PC-3 (cell line): Measurements from ENCODE around the gene CCNY. TPM values are rescaled to one million over a fixed set of nuclear protein-coding genes. Genes with fewer than 3 reads are reported as not detected.
A peak's percentile ranks its signal among the peaks of the same experiment; 100 is the strongest.
"Not testable (repeated sequence)": the region's sequence is repeated elsewhere in the genome, so short reads cannot be mapped to it uniquely, and the experiment has no call there.

Experiments used
- ATAC-seq: fragments of 200-7000 bp; cut with Tn5 transposase; 2 replicates; pipeline ENCODE4 v1.9.1; 2020; ENCODE audit warnings: mild to moderate bottlenecking, moderate library complexity
- BruUV-seq: library from RNA; stranded (reverse); fragments of 400-500 nt; replicated peaks from 2 replicates; lab custom pipeline; 2021; lab: Mats Ljungman, UMichigan
- CTCF ChIA-PET: fragments of 300-600 bp; sonication (Branson Sonifier 250); formaldehyde crosslinking; loops from one replicate; lab custom pipeline; 2022; ENCODE audit warnings: antibody characterized with exemption; lab: Charles Lee
- POLR2A ChIA-PET: fragments of 300-600 bp; sonication (Branson Sonifier 250); formaldehyde crosslinking; loops from one replicate; lab custom pipeline; 2022; ENCODE audit warnings: antibody characterized with exemption; ENCODE audit not compliant: unreplicated experiment; lab: Charles Lee
- DNase-seq: peaks from one replicate; pipeline ENCODE4 v3.0.0-alpha.2; 2015
- H2AFZ ChIP-seq: fragments of 300-600 bp; sonication (generic); 2 replicates; pipeline ENCODE4 v1.6.0; 2016; ENCODE audit warnings: antibody characterized with exemption, low read length
- H3F3A ChIP-seq: fragments of 300-600 bp; sonication (generic); one replicate; pipeline ENCODE4 v1.6.0; 2017; ENCODE audit warnings: antibody characterized with exemption, low read length, control low read depth, mild to moderate bottlenecking; ENCODE audit not compliant: unreplicated experiment
- H3K27ac ChIP-seq: fragments of 300-600 bp; sonication (generic); 2 replicates; pipeline ENCODE4 v1.5.1; 2016; ENCODE audit warnings: mild to moderate bottlenecking, low read length
- H3K27me3 ChIP-seq: fragments of 300-600 bp; sonication (generic); 2 replicates; pipeline ENCODE4 v1.6.1; 2016; ENCODE audit warnings: low read length, mixed read lengths
- H3K36me3 ChIP-seq: fragments of 300-600 bp; sonication (generic); 2 replicates; pipeline ENCODE4 v1.6.1; 2016; ENCODE audit warnings: low read depth, mixed run types, low read length, mixed read lengths
- H3K4me1 ChIP-seq: fragments of 300-600 bp; sonication (generic); 2 replicates; pipeline ENCODE4 v1.5.1; 2016; ENCODE audit warnings: low read length; ENCODE audit not compliant: insufficient read depth
- H3K4me2 ChIP-seq: fragments of 300-600 bp; sonication (generic); 2 replicates; pipeline ENCODE4 v1.6.0; 2016; ENCODE audit warnings: low read length
- H3K4me3 ChIP-seq: fragments of 300-600 bp; sonication (generic); 2 replicates; pipeline ENCODE4 v1.5.1; 2016; ENCODE audit warnings: mild to moderate bottlenecking, low read length, mixed read lengths
- H3K79me2 ChIP-seq: fragments of 300-600 bp; sonication (generic); 2 replicates; pipeline ENCODE4 v1.6.1; 2017; ENCODE audit warnings: low read length, mixed read lengths
- H3K9ac ChIP-seq: fragments of 300-600 bp; sonication (generic); 2 replicates; pipeline ENCODE4 v1.6.0; 2016; ENCODE audit warnings: mild to moderate bottlenecking, low read length
- H3K9me2 ChIP-seq: fragments of 300-600 bp; sonication (generic); replicated peaks from 2 replicates; pipeline ENCODE4 v1.6.1; 2016; ENCODE audit warnings: mixed run types, low read length, mixed read lengths
- H3K9me3 ChIP-seq: fragments of 300-600 bp; sonication (generic); 2 replicates; pipeline ENCODE4 v1.6.1; 2016; ENCODE audit warnings: low read length, mixed read lengths
- H4K20me1 ChIP-seq: fragments of 300-600 bp; sonication (generic); 2 replicates; pipeline ENCODE4 v1.6.1; 2016; ENCODE audit warnings: low read length, mixed read lengths
- CTCF ChIP-seq: fragments of 300-600 bp; sonication (generic); conservative IDR thresholded peaks from 2 replicates; pipeline ENCODE4 v1.5.1; 2017; ENCODE audit warnings: antibody characterized with exemption, low read depth, mild to moderate bottlenecking, low read length
- EZH2 ChIP-seq: fragments of 300-600 bp; sonication (generic); IDR thresholded peaks from one replicate; pipeline ENCODE4 v1.6.1; 2017; ENCODE audit warnings: antibody characterized with exemption, mild to moderate bottlenecking, low read length; ENCODE audit not compliant: unreplicated experiment
- EZH2phosphoT487 ChIP-seq: fragments of 300-600 bp; sonication (generic); IDR thresholded peaks from 2 replicates; pipeline ENCODE4 v1.6.1; 2018; ENCODE audit warnings: mild to moderate bottlenecking, antibody characterized with exemption, low read length, borderline replicate concordance
- intact Hi-C: fragments of 100-400 bp; cut with micrococcal nuclease; formaldehyde crosslinking; loops from 2 replicates; pipeline ENCODE4 v1.9.0; 2023
- total RNA-seq: library from RNA; depleted of rRNA; stranded (reverse); fragments of >200 nt; gene quantifications from 2 replicates; pipeline ENCODE4 v1.2.3, GENCODE V29; 2014

CCNY gene
- total RNA-seq, 1 experiment from 2014 or later, result 146 TPM

DNA sequence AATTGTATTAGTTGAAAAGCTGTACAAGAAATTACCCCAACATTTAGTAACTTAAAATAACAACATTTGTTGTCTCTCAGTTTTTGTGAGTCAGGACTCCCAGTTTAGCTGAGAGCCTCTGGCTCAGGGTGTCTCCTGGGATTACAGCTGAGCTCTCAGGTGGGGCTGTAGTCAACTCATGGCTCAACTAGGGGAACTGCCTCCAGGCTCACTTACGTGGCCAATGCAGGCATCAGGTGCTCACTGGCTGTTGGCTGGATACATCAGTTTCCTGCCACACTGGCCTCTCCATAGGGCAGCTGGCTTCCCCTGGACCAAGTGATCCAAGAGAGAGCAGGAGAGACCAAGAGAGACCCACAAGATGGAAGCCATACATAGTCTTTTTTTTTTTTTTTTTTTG, 17.5 kb downstream of the CCNY start:
- H4K20me1 ChIP-seq, result peaks cover 78% of the 10 kb centered on the region
- no peak for TF ChIP-seq EZH2phosphoT487
- TF ChIP-seq CTCF, result no peak
- no peak for TF ChIP-seq EZH2
- H3K27ac ChIP-seq, result no peak overlapping the region
- H3K27me3 ChIP-seq, result no peaks in the 10 kb centered on the region
- peaks cover 98% of the 10 kb centered on the region for H3K79me2 ChIP-seq
- intact Hi-C loops, result loop anchor here (2.0 kb wide), 1 partner anchor 17 kb away; no protein-coding TSS in a partner anchor
- no peaks in the 10 kb centered on the region for H3K36me3 ChIP-seq
- H3K9me2 ChIP-seq, result no peaks in the 10 kb centered on the region
- CTCF ChIA-PET, result interaction anchor here (0.5 kb wide), 1 partner anchor 28 kb away, joined by 3 read pairs; no protein-coding TSS in a partner anchor
- H3F3A ChIP-seq, result no peaks in the 10 kb centered on the region
- H3K4me2 ChIP-seq, result no peak overlapping the region
- H2AFZ ChIP-seq, result no peak overlapping the region
- POLR2A ChIA-PET, result interaction anchor here (0.5 kb wide), 1 partner anchor 193 kb away, joined by 3 read pairs; no protein-coding TSS in a partner anchor
- H3K9me3 ChIP-seq, result no peaks in the 10 kb centered on the region
- no peaks in the 10 kb centered on the region; the same call in 1 of the 2 replicates for H3K4me1 ChIP-seq
- no peak overlapping the region for H3K9ac ChIP-seq
- ATAC-seq (no peak), DNase-seq (no peak)
- BruUV-seq, result no TSS peak
- H3K4me3 ChIP-seq, result no peak overlapping the region

- H3K4me2 ChIP-seq, H3K27me3 ChIP-seq, H3K27ac ChIP-seq, H3F3A ChIP-seq, H3K9ac ChIP-seq, H3K4me1 ChIP-seq, H3K9me3 ChIP-seq, H3K4me3 ChIP-seq, H2AFZ ChIP-seq, POLR2A ChIA-PET, H3K36me3 ChIP-seq, BruUV-seq, ATAC-seq, H3K9me2 ChIP-seq: not testable (repeated sequence)
- DNase-seq, result peak; percentile 74
- intact Hi-C loops, result loop anchor here (2.0 kb wide), 1 partner anchor 17 kb away; no protein-coding TSS in a partner anchor
- Histone ChIP-seq H3K79me2 (peaks cover 98% of the 10 kb centered on the region), H4K20me1 (peaks cover 77% of the 10 kb centered on the region)
- CTCF ChIA-PET, result interaction anchor here (0.5 kb wide), 1 partner anchor 28 kb away, joined by 3 read pairs; no protein-coding TSS in a partner anchor
These were observed 17.9 kb downstream of the CCNY start for GRCh38 chr10:35354257-35354656.

DNA sequence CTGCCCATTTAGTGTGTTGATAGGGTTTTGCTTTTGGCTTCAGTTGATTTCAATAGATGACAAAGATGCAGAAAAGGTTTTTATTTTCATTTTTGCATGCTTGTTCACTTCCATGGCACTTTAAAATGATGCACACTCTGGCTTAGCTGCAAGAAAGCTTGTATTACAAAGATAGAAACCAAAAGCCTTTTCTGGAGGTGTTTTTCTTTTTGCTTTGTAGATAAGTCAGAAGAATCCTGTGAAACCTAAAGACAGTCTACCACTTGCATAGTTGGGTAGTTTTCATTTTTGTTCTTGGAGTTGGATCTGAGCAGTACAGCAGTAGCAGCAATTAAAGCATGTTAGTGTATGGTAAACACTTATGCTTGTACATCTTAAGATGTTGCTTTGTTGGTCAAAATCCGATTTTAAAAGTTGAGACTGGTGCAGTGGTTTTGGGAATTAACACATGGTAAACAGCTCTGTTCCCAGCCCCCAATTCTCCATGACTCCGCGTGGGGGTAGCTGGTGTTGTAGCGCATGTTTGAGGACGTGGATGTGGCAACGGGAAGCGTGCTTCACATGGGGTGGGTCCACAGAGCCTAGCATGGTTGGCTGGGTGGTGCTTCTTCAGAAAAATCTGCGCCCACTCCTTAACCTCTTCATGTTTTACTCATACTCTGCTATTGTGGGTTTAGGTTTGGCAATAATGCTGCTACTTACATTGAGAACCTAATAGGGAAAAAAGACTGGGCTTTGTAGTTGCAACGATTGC, 19.8 kb downstream of the CCNY start:
- no peak overlapping the region for H3K4me3 ChIP-seq
- no peak for ATAC-seq
- peaks cover 96% of the 10 kb centered on the region for H3K79me2 ChIP-seq
- no peak for DNase-seq
- H3F3A ChIP-seq, result no peaks in the 10 kb centered on the region
- intact Hi-C loops, result loop anchor here (2.0 kb wide), 2 partner anchors 15 kb away; no protein-coding TSS in a partner anchor
- no peaks in the 10 kb centered on the region for H3K27me3 ChIP-seq
- ChIA-PET CTCF (no interaction called here), POLR2A (interaction anchor here (0.6 kb wide), 1 partner anchor 11 kb away, joined by 5 read pairs; no protein-coding TSS in a partner anchor)
- no peak overlapping the region for H3K27ac ChIP-seq
- no peak for TF ChIP-seq CTCF
- no peak for TF ChIP-seq EZH2phosphoT487
- TF ChIP-seq EZH2, result no peak
- H3K9ac ChIP-seq, result no peak overlapping the region
- peaks cover 63% of the 10 kb centered on the region for H4K20me1 ChIP-seq
- BruUV-seq, result no TSS peak
- no peak overlapping the region for H2AFZ ChIP-seq
- H3K4me1 ChIP-seq, result no peaks in the 10 kb centered on the region; the same call in 1 of the 2 replicates
- H3K9me2 ChIP-seq, result no peaks in the 10 kb centered on the region
- no peaks in the 10 kb centered on the region for H3K9me3 ChIP-seq
- H3K36me3 ChIP-seq, result no peaks in the 10 kb centered on the region
- H3K4me2 ChIP-seq, result no peak overlapping the region
